Measurements from ENCODE around the gene SLC26A2.

SLC26A2 gene

GRCh38 chr5:149916334-149917072 lies 44.1 kb upstream of the SLC26A2 start:
- no peak for TF ChIP-seq CTCF (IDR thresholded peaks at IDR 0.05; ENCODE audit: insufficient read depth, low read length, missing control alignments)
- ChIA-PET CTCF (interaction anchor here (0.6 kb wide), 1 partner anchor 45 kb away, joined by 3 read pairs; no protein-coding TSS in a partner anchor), POLR2A (no interaction called here)
- no peak for DNase-seq (ENCODE audit: low read depth, low spot score)
- H3K4me3 ChIP-seq (ENCODE audit: low read depth, low read length) = no peak overlapping the region

GRCh38 chr5:149917073-149917676 lies 43.4 kb upstream of the SLC26A2 start:
- ChIA-PET POLR2A (no interaction called here), CTCF (interaction anchor here (0.6 kb wide), 2 partner anchors 45 to 79 kb away, joined by 3 read pairs; no protein-coding TSS in a partner anchor)
- TF ChIP-seq CTCF (IDR thresholded peaks at IDR 0.05; ENCODE audit: insufficient read depth, low read length, missing control alignments) = no peak
- H3K4me3 ChIP-seq (ENCODE audit: low read depth, low read length) = no peak overlapping the region
- no peak for DNase-seq (ENCODE audit: low read depth, low spot score)

GRCh38 chr5:149921597-149921996 lies 39.0 kb upstream of the SLC26A2 start:
- CTCF ChIA-PET = interaction anchor here (1.3 to 1.6 kb wide), 2 partner anchors 56 to 87 kb away, joined by 3 read pairs; no protein-coding TSS in a partner anchor
- H3K4me3 ChIP-seq (ENCODE audit: low read depth, low read length) = no peak overlapping the region
- TF ChIP-seq CTCF (IDR thresholded peaks at IDR 0.05; ENCODE audit: insufficient read depth, low read length, missing control alignments) = no peak
- POLR2A ChIA-PET = no interaction called here
- DNase-seq (ENCODE audit: low read depth, low spot score) = no peak

GRCh38 chr5:149922950-149923349 lies 37.6 kb upstream of the SLC26A2 start:
- no peak for TF ChIP-seq CTCF (IDR thresholded peaks at IDR 0.05; ENCODE audit: insufficient read depth, low read length, missing control alignments)
- CTCF ChIA-PET = interaction anchor here (1.6 kb wide), 1 partner anchor 89 kb away, joined by 3 read pairs; no protein-coding TSS in a partner anchor
- no peak for DNase-seq (ENCODE audit: low read depth, low spot score)
- no peak overlapping the region for H3K4me3 ChIP-seq (ENCODE audit: low read depth, low read length)
- POLR2A ChIA-PET = no interaction called here

- DNase-seq (ENCODE audit: low read depth, low spot score) = no peak
- no peak for TF ChIP-seq CTCF (IDR thresholded peaks at IDR 0.05; ENCODE audit: insufficient read depth, low read length, missing control alignments)
- POLR2A ChIA-PET = no interaction called here
- CTCF ChIA-PET = interaction anchor here (1.2 to 1.4 kb wide), 3 partner anchors 11 to 35 kb away, joined by 3 to 4 read pairs (median 4); partner anchors contain the start of gene SLC26A2
- no peak overlapping the region for H3K4me3 ChIP-seq (ENCODE audit: low read depth, low read length)
Observed at GRCh38 chr5:149924486-149924885, 36.1 kb upstream of the SLC26A2 start.

- ChIA-PET CTCF (interaction anchor here (0.7 to 0.9 kb wide), 2 partner anchors 60 to 75 kb away, joined by 3 read pairs; no protein-coding TSS in a partner anchor), POLR2A (no interaction called here)
- DNase-seq (ENCODE audit: low read depth, low spot score) = no peak
- H3K4me3 ChIP-seq (ENCODE audit: low read depth, low read length) = no peak overlapping the region; the same call in 1 of the 2 replicates
- no peak for TF ChIP-seq CTCF (IDR thresholded peaks at IDR 0.05; ENCODE audit: insufficient read depth, low read length, missing control alignments)
Observed at GRCh38 chr5:149930043-149930748, 30.4 kb upstream of the SLC26A2 start.
